Loucy (cell line): ENCODE results near the gene SETD3.

Experiments
- EZH2phosphoT487 ChIP-seq: fragments of 200-600 bp; IDR thresholded peaks from 2 replicates; pipeline ENCODE4 v1.6.1; 2018; ENCODE audit warnings: antibody characterized with exemption, mild to moderate bottlenecking, moderate library complexity, borderline replicate concordance
- TF ChIP-seq, protein P1 (sequence below): fragments of 200-600 bp; sonication (generic); conservative IDR thresholded peaks from 2 replicates; pipeline ENCODE4 v1.5.1; 2014; ENCODE audit warnings: mild to moderate bottlenecking, antibody characterized with exemption, low read length

DNA sequence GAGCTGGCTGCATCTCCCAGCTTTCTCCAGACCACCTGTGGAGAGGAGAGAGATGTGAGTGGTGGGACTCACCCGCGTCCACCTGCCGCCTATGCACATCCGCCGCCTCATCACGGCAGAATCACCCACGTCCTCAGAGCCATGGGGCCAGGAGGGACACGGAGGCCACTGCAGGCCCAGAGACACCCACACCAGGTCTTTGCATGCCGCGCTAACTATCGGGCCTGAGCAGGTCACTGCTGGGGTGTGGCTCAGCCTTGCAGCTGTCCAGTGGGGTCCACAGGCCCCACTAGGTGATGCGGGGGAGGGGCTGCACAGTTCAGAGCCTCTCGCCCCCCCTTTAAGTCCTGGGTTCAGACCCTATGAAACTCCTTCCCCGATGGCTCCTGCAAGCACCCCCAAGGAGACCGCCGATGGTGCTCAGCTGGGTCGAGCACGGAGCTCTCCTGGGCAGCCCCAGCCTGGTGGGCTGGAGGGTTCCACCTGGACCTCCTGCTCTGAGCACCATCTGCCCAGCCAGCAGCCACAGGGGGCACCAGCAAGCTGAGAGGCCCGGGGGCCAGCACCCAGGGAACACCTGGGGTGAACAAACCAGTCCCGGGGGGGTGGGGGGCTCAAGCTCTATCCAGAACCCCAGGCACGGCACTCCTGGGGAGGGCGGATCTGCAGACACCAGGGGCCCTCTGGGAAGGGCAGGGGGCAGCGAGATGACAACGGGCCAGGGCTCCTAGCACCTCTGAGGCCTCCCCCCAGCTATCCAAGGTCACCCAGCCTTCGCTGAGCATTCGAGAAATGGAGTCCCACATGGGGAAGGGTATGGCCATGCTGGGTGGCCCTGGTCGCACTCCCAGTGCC is 34.9 kb upstream of the SETD3 start:
- TF ChIP-seq, protein P1, sequence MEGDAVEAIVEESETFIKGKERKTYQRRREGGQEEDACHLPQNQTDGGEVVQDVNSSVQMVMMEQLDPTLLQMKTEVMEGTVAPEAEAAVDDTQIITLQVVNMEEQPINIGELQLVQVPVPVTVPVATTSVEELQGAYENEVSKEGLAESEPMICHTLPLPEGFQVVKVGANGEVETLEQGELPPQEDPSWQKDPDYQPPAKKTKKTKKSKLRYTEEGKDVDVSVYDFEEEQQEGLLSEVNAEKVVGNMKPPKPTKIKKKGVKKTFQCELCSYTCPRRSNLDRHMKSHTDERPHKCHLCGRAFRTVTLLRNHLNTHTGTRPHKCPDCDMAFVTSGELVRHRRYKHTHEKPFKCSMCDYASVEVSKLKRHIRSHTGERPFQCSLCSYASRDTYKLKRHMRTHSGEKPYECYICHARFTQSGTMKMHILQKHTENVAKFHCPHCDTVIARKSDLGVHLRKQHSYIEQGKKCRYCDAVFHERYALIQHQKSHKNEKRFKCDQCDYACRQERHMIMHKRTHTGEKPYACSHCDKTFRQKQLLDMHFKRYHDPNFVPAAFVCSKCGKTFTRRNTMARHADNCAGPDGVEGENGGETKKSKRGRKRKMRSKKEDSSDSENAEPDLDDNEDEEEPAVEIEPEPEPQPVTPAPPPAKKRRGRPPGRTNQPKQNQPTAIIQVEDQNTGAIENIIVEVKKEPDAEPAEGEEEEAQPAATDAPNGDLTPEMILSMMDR, result no peak
- no peak for TF ChIP-seq EZH2phosphoT487
